Activated CD4-positive, alpha-beta memory T cell treated with anti-CD3 and anti-CD28 coated beads for 36 hours (primary cell): Measurements from ENCODE around the gene FZD2. TPM values are rescaled to one million over a fixed set of nuclear protein-coding genes. Genes with fewer than 3 reads are reported as not detected.
A peak's percentile ranks its signal among the peaks of the same experiment; 100 is the strongest.
"Not testable (repeated sequence)": the region's sequence is repeated elsewhere in the genome, so short reads cannot be mapped to it uniquely, and the experiment has no call there.

Experiments used
- CTCF ChIA-PET: fragments of 350-600 bp; sonication (Branson Sonifier 250); formaldehyde crosslinking; loops from one replicate; lab custom pipeline; 2021; ENCODE audit warnings: antibody characterized with exemption, inconsistent platforms; lab: Charles Lee
- POLR2A ChIA-PET: fragments of 350-600 bp; sonication (Branson Sonifier 250); formaldehyde crosslinking; loops from one replicate; lab custom pipeline; 2021; ENCODE audit warnings: antibody characterized with exemption; lab: Charles Lee
- DNase-seq: peaks from one replicate; pipeline ENCODE4 v3.0.0-alpha.2; 2020
- H3K27ac Mint-ChIP-seq: one replicate; pipeline ENCODE4 v1.8.0; 2021; ENCODE audit warnings: mixed read lengths
- H3K27me3 Mint-ChIP-seq: one replicate; pipeline ENCODE4 v1.8.0; 2021; ENCODE audit warnings: mixed read lengths
- H3K36me3 Mint-ChIP-seq: one replicate; pipeline ENCODE4 v1.8.0; 2021; ENCODE audit warnings: mixed read lengths
- H3K4me1 Mint-ChIP-seq: one replicate; pipeline ENCODE4 v1.8.0; 2021; ENCODE audit warnings: low read depth, mixed read lengths
- H3K4me3 Mint-ChIP-seq: one replicate; pipeline ENCODE4 v1.8.0; 2021; ENCODE audit warnings: mild to moderate bottlenecking, mixed read lengths
- H3K9me3 Mint-ChIP-seq: one replicate; pipeline ENCODE4 v1.8.0; 2021; ENCODE audit warnings: mixed read lengths
- intact Hi-C: fragments of 100-400 bp; cut with micrococcal nuclease; formaldehyde crosslinking; loops from one replicate; pipeline ENCODE4 v1.15.1; 2023
- total RNA-seq, 2 experiments: library from RNA; stranded (reverse); gene quantifications; one replicate each; pipeline ENCODE4 v1.2.3, GENCODE V29; 2021

The FZD2 gene
- not detected for total RNA-seq

DNA sequence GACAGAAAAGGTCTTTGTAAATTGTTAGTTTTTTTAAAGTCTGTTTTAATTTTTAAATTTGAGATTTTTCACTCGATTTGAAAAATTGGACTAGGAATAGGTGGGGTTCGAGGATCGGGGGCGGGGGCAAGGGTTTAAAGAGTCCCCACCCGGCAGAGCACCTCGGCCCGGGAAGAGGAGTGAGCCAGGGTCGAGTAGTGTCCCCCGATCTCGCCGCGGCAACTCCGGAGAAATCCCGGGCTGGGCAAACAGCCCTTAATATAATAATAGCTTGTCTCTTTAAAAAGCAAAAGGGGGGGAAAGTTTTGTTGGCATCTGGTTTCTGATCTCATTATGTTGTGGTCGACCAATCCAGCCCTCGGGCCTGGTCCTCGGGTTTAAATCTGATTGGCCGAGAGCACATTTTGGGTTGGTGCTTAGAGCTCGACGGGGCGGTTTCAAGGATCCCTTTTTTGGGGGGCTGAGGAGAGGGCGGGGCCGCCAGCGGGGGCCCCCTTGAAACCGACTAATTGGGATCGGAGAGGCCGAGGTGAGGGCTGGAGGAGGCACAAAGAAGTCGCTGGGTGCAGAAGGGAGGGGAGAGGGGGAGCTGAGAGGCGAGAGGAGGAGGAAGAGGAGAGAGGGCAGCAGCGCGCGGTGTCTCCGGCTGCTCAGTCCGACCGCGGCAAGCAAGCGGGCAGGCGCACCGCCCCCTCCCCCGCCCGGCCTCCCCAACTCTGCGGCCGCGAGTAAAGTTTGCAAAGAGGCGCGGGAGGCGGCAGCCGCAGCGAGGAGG lies at the start of gene FZD2:
Gene FZD2, plus strand, starts transcription at position 653 of the 775 bp plus-strand sequence. CDS start 205 bp downstream, outside the sequence.
- peaks cover 2% of the 10 kb centered on the region for H3K36me3 Mint-ChIP-seq
- peaks cover 68% of the 10 kb centered on the region for H3K27me3 Mint-ChIP-seq
- H3K4me3 Mint-ChIP-seq: peak within 1 kb of the TSS; percentile 74
- H3K4me1 Mint-ChIP-seq: peaks cover 25% of the 10 kb centered on the region
- no peaks in the 10 kb centered on the region for H3K9me3 Mint-ChIP-seq
- peak; percentile 54 for DNase-seq
- intact Hi-C loops: no loop called here
- no peak within 1 kb of the TSS for H3K27ac Mint-ChIP-seq
- ChIA-PET POLR2A (no interaction called here), CTCF (interaction anchor here (1.6 kb wide), 1 partner anchor 24 kb away, joined by 6 read pairs; no protein-coding TSS in a partner anchor)

DNA sequence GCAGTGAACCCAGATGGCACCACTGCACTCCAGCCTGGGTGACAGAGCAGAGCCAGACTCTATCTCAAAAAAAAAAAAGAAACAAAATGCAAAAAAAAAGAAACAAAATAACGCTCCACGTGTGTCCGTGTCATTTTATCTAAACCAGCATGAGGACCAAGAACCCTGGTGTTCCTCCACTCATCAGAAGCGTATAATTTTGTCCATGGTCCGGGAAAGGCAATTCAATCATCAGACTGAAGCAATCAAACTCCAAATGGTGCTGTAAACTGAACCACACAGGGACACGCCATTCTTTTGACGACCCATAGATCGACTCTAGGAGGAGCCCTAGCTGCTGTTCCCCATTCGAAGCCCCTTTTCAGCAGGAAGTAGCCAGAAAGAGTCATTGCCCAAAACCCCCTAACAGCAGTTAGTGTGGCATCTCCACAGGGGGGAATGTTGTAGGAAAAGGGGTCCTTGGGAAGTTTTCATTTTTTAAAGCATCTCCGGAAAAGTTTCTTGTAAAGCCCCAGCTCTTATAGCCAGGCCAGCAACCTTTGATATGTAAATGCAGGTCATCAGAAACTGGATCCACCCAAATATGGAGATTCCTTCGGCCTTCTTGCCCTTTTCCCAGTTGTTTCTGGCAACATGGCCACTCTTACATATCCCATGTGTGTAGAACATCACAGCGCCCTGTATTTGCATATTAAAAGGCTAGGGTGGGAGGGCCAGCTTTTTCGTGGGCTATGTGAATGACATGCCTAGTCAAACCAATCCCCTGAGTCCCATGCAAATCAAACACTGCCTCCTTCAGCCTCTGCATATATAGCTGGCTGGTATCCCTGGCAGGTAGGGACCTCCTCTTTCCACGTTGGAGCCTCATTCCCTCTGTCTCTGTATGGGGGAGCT lies 45.8 kb upstream of the FZD2 start:
- DNase-seq, intact Hi-C loops, H3K36me3 Mint-ChIP-seq: not testable (repeated sequence)

DNA sequence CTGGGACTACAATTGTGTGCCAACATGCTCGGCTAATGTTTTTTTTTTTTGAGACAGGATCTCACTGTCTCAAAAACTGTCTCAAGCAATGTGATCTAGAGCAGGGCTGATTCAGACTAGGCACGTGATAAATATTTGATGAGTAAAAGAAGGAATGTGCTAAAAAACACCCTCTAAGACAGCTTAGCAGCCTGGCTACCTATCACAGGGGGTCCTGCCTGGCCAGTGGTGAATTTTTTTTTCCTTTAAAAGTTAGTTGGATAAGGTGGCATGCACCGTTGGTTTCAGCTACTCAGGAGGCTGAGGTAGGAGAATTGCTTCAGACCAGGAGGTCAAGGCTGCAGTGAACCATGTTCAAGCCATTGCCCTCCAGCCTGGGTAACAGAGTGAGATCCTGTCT lies 39.3 kb upstream of the FZD2 start:
- Mint-ChIP-seq H3K27ac (no peak overlapping the region), H3K4me1 (no peaks in the 10 kb centered on the region), H3K9me3 (no peaks in the 10 kb centered on the region), H3K4me3 (no peak overlapping the region), H3K36me3 (no peaks in the 10 kb centered on the region), H3K27me3 (peaks cover 8% of the 10 kb centered on the region)
- DNase-seq: no peak
- ChIA-PET CTCF (no interaction called here), POLR2A (interaction anchor here (0.7 kb wide), 1 partner anchor 11 kb away, joined by 5 read pairs; no protein-coding TSS in a partner anchor)
- intact Hi-C loops: no loop called here

More for the DNA sequence above, 45.8 kb upstream of the FZD2 start:
- H3K27ac Mint-ChIP-seq, H3K27me3 Mint-ChIP-seq, H3K4me3 Mint-ChIP-seq, POLR2A ChIA-PET, H3K4me1 Mint-ChIP-seq, H3K9me3 Mint-ChIP-seq: not testable (repeated sequence)
- CTCF ChIA-PET: interaction anchor here (0.6 to 1.8 kb wide), 2 partner anchors 11 to 129 kb away, joined by 3 to 5 read pairs; no protein-coding TSS in a partner anchor

DNA sequence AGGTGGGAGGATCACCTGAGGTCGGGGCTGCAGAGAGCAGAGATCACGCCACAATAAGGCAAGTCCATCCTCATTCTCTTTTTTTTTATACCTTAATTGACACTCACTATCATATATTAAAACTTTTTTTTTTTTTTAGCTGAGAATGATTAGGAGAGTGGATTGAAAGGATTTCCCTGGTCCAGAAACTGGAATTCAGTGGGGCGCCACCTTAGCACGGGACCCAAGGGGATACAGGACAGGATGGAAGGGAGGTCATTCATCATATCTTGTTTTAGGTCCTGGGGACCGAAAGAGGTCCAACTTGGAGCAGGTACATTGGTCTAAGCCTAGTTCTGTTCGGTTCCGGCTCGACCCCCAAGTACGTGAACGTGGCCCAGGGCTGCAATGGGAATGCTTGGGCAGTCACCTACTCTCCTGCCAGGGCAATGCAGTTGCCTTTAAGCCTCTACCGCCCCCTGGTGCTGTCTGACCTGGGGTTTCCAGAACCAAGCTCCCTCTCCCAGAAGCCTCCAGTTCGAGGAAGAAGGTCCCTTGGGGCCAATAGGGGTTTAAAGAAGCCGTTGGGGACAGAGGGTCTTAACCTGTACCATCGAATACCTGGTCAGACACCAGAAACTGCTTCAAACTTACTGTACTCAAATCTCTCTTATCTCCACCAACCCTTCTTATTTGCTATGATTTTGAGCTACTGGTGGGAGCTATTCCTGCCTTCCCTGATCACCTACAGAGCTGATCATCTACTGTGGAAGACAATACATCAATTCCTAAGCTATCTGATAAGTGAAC lies 34.2 kb upstream of the FZD2 start:
- Mint-ChIP-seq H3K9me3 (peaks cover 5% of the 10 kb centered on the region), H3K4me1 (no peaks in the 10 kb centered on the region), H3K27ac (no peak overlapping the region), H3K36me3 (no peaks in the 10 kb centered on the region), H3K27me3 (peaks cover 12% of the 10 kb centered on the region), H3K4me3 (no peak overlapping the region)
- intact Hi-C loops: loop anchor here (2.0 kb wide), 2 partner anchors 122 to 160 kb away; partner anchors contain the start of gene FAM171A2
- ChIA-PET POLR2A (no interaction called here), CTCF (interaction anchor here (0.6 to 2.6 kb wide), 25 partner anchors 9 to 302 kb away, joined by 3 to 20 read pairs (median 4); partner anchors contain the start of genes FAM171A2, GPATCH8 and GRN)
- DNase-seq: peak; percentile 82

DNA sequence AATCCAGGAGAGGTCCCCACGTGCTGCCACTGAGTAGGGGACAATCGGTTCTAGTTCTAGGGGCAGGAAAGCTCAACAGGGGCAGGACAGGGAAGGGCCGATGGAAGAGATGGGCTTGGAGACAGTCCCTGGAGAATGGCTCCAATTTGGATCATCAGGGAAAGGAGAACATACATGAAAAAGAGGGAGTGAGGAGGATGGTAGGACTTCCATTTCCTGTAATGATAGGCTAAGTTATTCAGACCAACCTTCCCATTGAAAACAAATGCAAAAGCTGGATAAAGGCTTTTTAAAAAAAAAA lies 33.7 kb upstream of the FZD2 start:
- H3K36me3 Mint-ChIP-seq: no peaks in the 10 kb centered on the region
- intact Hi-C loops: loop anchor here (2.0 kb wide), 2 partner anchors 123 to 161 kb away; partner anchors contain the start of gene FAM171A2
- H3K27ac Mint-ChIP-seq: no peak overlapping the region

DNA sequence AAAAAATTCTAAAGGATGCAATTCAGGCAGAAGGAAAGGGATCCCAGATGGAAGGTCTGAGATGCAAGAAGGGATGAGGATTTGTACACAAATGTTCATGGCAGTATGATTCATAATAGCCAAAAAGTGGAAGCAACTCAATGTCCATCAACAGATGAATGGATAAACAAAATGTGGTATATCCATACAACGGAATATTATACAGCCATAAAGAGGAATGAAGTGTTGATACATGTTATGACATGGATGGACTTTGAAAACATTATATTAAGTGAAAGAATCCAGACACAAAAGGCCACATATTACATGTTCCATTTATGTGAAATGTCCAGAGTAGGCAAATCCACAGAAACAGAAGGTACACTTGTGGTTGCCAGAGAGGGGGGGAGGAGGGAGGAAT lies 30.2 kb upstream of the FZD2 start:
- peaks cover 10% of the 10 kb centered on the region for H3K27me3 Mint-ChIP-seq
- peaks cover 5% of the 10 kb centered on the region for H3K9me3 Mint-ChIP-seq
- H3K36me3 Mint-ChIP-seq: no peaks in the 10 kb centered on the region
- no peaks in the 10 kb centered on the region for H3K4me1 Mint-ChIP-seq
- DNase-seq: no peak
- CTCF ChIA-PET: no interaction called here
- H3K27ac Mint-ChIP-seq: no peak overlapping the region
- POLR2A ChIA-PET: no interaction called here
- no peak overlapping the region for H3K4me3 Mint-ChIP-seq
- intact Hi-C loops: no loop called here

More for the DNA sequence above, 33.7 kb upstream of the FZD2 start:
- POLR2A ChIA-PET: no interaction called here
- CTCF ChIA-PET: interaction anchor here (0.6 to 2.6 kb wide), 22 partner anchors 9 to 302 kb away, joined by 3 to 20 read pairs (median 5); partner anchors contain the start of genes FAM171A2, GPATCH8 and GRN
- Mint-ChIP-seq H3K4me1 (no peaks in the 10 kb centered on the region), H3K27me3 (peaks cover 12% of the 10 kb centered on the region), H3K9me3 (peaks cover 5% of the 10 kb centered on the region), H3K4me3 (no peak overlapping the region)
- DNase-seq: no peak

- ChIA-PET CTCF (interaction anchor here (0.6 kb wide), 1 partner anchor 83 kb away, joined by 3 read pairs; no protein-coding TSS in a partner anchor), POLR2A (no interaction called here)
- no peak for DNase-seq
- H3K36me3 Mint-ChIP-seq: no peaks in the 10 kb centered on the region
- H3K27ac Mint-ChIP-seq: no peak overlapping the region
- H3K4me1 Mint-ChIP-seq: no peaks in the 10 kb centered on the region
- H3K9me3 Mint-ChIP-seq: peaks cover 5% of the 10 kb centered on the region
- no peak overlapping the region for H3K4me3 Mint-ChIP-seq
- H3K27me3 Mint-ChIP-seq: peaks cover 10% of the 10 kb centered on the region
- intact Hi-C loops: no loop called here
Measured at GRCh38 chr17:44527954-44528353, 29.3 kb upstream of the FZD2 start.

DNA sequence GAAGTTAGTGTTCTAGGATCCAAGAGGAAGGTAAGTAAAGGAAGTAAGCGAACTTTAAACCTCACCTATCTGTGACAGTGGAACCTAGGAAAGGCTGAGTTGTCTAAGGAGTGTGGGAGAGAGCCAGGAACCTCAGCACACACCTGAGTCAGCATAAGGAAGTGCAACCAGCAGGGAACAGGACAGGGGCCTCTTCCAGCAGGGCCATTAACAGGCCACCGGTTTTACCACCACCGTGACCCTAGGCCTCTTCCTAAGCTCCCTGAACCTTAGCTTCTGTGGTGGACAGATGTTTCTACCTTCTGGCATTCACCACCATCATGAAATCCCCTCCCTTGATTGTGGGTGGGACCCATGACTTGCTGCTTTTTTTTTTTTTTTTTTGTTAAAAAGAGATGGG lies 27.4 kb upstream of the FZD2 start:
- Mint-ChIP-seq H3K9me3 (peaks cover 5% of the 10 kb centered on the region), H3K36me3 (no peaks in the 10 kb centered on the region), H3K27ac (no peak overlapping the region), H3K27me3 (peaks cover 11% of the 10 kb centered on the region), H3K4me3 (no peak overlapping the region), H3K4me1 (peaks cover 8% of the 10 kb centered on the region)
- intact Hi-C loops: loop anchor here (5.0 to 10.0 kb wide), 2 partner anchors 107 to 335 kb away; no protein-coding TSS in a partner anchor
- no peak for DNase-seq
- ChIA-PET CTCF (interaction anchor here (0.6 to 1.0 kb wide), 2 partner anchors 114 to 249 kb away, joined by 3 read pairs; no protein-coding TSS in a partner anchor), POLR2A (no interaction called here)

- POLR2A ChIA-PET: no interaction called here
- Mint-ChIP-seq H3K27ac (no peak overlapping the region), H3K9me3 (peaks cover 5% of the 10 kb centered on the region), H3K36me3 (no peaks in the 10 kb centered on the region), H3K27me3 (peaks cover 9% of the 10 kb centered on the region), H3K4me3 (no peak overlapping the region), H3K4me1 (peaks cover 8% of the 10 kb centered on the region)
- intact Hi-C loops: loop anchor here (5.0 to 10.0 kb wide), 2 partner anchors 106 to 334 kb away; no protein-coding TSS in a partner anchor
- CTCF ChIA-PET: interaction anchor here (0.9 to 1.5 kb wide), 4 partner anchors 22 to 248 kb away, joined by 3 to 4 read pairs (median 4); partner anchors contain the start of gene FAM171A2
- no peak for DNase-seq
Measured at GRCh38 chr17:44530896-44531418, 26.3 kb upstream of the FZD2 start.

DNA sequence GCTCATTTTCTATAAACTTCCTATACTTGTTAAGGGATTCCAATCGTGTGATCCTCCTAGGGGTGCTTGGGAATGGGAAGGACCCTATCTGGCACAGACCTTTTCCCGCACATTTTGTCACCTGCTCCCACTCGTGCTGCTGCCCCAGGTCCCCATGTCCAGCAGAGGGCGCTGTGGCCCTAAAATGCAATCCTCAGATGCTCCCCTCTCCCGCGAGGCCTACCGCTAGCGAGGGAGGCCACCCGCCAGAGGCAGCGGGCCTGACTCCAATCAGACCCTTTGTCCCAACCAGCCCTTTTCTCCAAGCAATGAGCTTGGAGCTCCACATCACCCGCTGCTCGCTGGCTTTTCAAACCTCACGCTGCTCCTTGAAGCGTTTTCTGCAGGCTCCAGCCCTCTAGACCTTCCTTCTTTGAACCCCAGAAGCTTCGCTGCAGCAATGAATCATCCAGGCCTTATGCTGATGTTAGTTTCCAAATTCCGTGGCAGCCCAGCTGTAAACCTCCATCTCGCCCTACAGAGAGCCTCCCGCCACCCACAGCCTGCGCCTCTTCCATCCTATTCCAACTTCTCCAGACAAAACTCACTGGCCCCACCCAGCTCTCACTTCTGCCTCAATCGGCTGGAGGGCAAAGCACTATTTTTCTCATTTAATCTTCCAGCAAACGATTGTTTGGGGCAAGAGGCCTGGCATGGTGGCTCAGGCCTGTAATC lies 23.6 kb upstream of the FZD2 start:
- DNase-seq: peak; percentile 91
- Mint-ChIP-seq H3K4me3 (peak overlapping the region; percentile 6), H3K27me3 (peaks cover 3% of the 10 kb centered on the region), H3K36me3 (no peaks in the 10 kb centered on the region), H3K9me3 (no peaks in the 10 kb centered on the region), H3K4me1 (peaks cover 8% of the 10 kb centered on the region), H3K27ac (no peak overlapping the region)
- ChIA-PET POLR2A (no interaction called here), CTCF (interaction anchor here (0.6 to 3.5 kb wide), 35 partner anchors 9 to 602 kb away, joined by 3 to 19 read pairs (median 3); partner anchors contain the start of genes ACBD4, DBF4B, FZD2 and MEIOC)
- intact Hi-C loops: loop anchor here (1.0 to 10.0 kb wide), 3 partner anchors 104 to 331 kb away; no protein-coding TSS in a partner anchor
